H1 (cell line): ENCODE results near the gene DIDO1. TPM values are rescaled to one million over a fixed set of nuclear protein-coding genes. Genes with fewer than 3 reads are reported as not detected.

Experiments used
- CTCF ChIA-PET: fragments of 300-600 bp; sonication (Branson Sonifier 250); formaldehyde crosslinking; loops from one replicate; lab custom pipeline; 2021; ENCODE audit not compliant: partially characterized antibody; lab: Charles Lee
- POLR2A ChIA-PET: fragments of 300-600 bp; sonication (Branson Sonifier 250); formaldehyde crosslinking; loops from one replicate; lab custom pipeline; 2021; ENCODE audit warnings: inconsistent platforms; ENCODE audit not compliant: partially characterized antibody; lab: Charles Lee
- DNase-seq, 2 experiments: peaks; one replicate each; pipeline versions ENCODE4 v3.0.0 to v3.0.0-alpha.2; 2010 to 2022; ENCODE audit warnings: low spot score in 2 of 2, low read depth in 1 of 2, mixed read lengths in 1 of 2
- FAIRE-seq: peaks from 2 replicates; lab custom pipeline; 2011; peaks lifted over from hg19 to GRCh38; lab: Jason Lieb, UNC
- H2AFZ ChIP-seq: 2 replicates; pipeline ENCODE4 v1.8.1; 2012; ENCODE audit warnings: low read length, inconsistent platforms
- H2AK5ac ChIP-seq: 2 replicates; pipeline ENCODE4 v1.6.1; 2013; ENCODE audit warnings: low read depth, low read length
- H2BK120ac ChIP-seq: replicated peaks from 2 replicates; pipeline ENCODE3; 2013; ENCODE audit warnings: low read depth, low read length, inconsistent platforms
- H2BK12ac ChIP-seq: 2 replicates; pipeline ENCODE4 v1.6.1; 2013; ENCODE audit warnings: low read depth, low read length
- H2BK15ac ChIP-seq: 2 replicates; pipeline ENCODE4 v1.6.1; 2013; ENCODE audit warnings: low read length
- H2BK20ac ChIP-seq: 2 replicates; pipeline ENCODE4 v1.6.1; 2013; ENCODE audit warnings: low read length
- H2BK5ac ChIP-seq: 2 replicates; pipeline ENCODE4 v1.6.1; 2013; ENCODE audit warnings: low read depth, low read length
- H3K14ac ChIP-seq: 2 replicates; pipeline ENCODE4 v1.6.1; 2013; ENCODE audit warnings: inconsistent platforms; ENCODE audit not compliant: insufficient read length
- H3K18ac ChIP-seq: 2 replicates; pipeline ENCODE4 v1.6.1; 2013; ENCODE audit warnings: low read length; ENCODE audit errors: extremely low read depth
- H3K23ac ChIP-seq: 2 replicates; pipeline ENCODE4 v1.6.1; 2013; ENCODE audit warnings: inconsistent platforms; ENCODE audit not compliant: insufficient read length
- H3K23me2 ChIP-seq: 2 replicates; pipeline ENCODE4 v1.6.1; 2013; ENCODE audit warnings: low read depth, low read length
- H3K27ac ChIP-seq: 2 replicates; pipeline ENCODE4 v1.6.1; 2011; ENCODE audit warnings: low read depth, low read length, inconsistent platforms
- H3K27me3 ChIP-seq, 4 experiments: replicated peaks in 1 of 4; 1 replicate in 1 of 4; 2 replicates in 3 of 4; pipeline versions ENCODE4 v1.6.1 to v1.8.1; 2011 to 2013; ENCODE audit warnings: low read length in 3 of 4, mild to moderate bottlenecking in 3 of 4, inconsistent platforms in 2 of 4, mixed read lengths in 2 of 4, moderate library complexity in 1 of 4; ENCODE audit not compliant: control insufficient read depth in 3 of 4, insufficient read depth in 3 of 4; ENCODE audit errors: extremely low read depth in 1 of 4
- H3K36me3 ChIP-seq, 4 experiments: 2 replicates each; pipeline versions ENCODE4 v1.6.1 to v1.8.1; 2011 to 2013; ENCODE audit warnings: mild to moderate bottlenecking in 4 of 4, low read length in 3 of 4, moderate library complexity in 2 of 4, control low read depth in 1 of 4, inconsistent platforms in 1 of 4; ENCODE audit not compliant: insufficient read depth in 4 of 4, control insufficient read depth in 2 of 4
- H3K4ac ChIP-seq: replicated peaks from 2 replicates; pipeline ENCODE3; 2013; ENCODE audit warnings: low read length, low read depth, mixed read lengths, inconsistent platforms; ENCODE audit not compliant: insufficient read length
- H3K4me1 ChIP-seq, 4 experiments: replicated peaks in 1 of 4; 1 replicate in 1 of 4; 2 replicates in 3 of 4; pipeline versions ENCODE4 v1.6.1 to v1.8.1; 2011 to 2013; ENCODE audit warnings: low read length in 3 of 4, inconsistent platforms in 2 of 4, mixed read lengths in 1 of 4; ENCODE audit not compliant: insufficient read depth in 4 of 4, control insufficient read depth in 3 of 4
- H3K4me2 ChIP-seq, 2 experiments: 2 replicates each; pipeline versions ENCODE4 v1.6.1 to v1.8.1; 2011 to 2013; ENCODE audit warnings: low read depth in 2 of 2, low read length in 2 of 2, control low read depth in 1 of 2, inconsistent platforms in 1 of 2, mild to moderate bottlenecking in 1 of 2; ENCODE audit not compliant: insufficient read depth in 1 of 2
- H3K4me3 ChIP-seq, 4 experiments: fragments of 200-600, 300-600 bp in 1 of 4; sonication (generic), shearing (Covaris generic), sonication (Bioruptor Twin) in 1 of 4; 2 replicates each; pipeline versions ENCODE4 v1.5.1 to v1.8.1; 2011 to 2016; ENCODE audit warnings: low read length in 4 of 4, low read depth in 3 of 4, control low read depth in 2 of 4, inconsistent platforms in 2 of 4, mild to moderate bottlenecking in 2 of 4, mixed read lengths in 1 of 4, moderate library complexity in 1 of 4; ENCODE audit not compliant: insufficient read depth in 2 of 4; ENCODE audit errors: extremely low read depth in 1 of 4
- H3K56ac ChIP-seq: replicated peaks from 2 replicates; pipeline ENCODE3; 2013; ENCODE audit warnings: low read depth, mild to moderate bottlenecking, mixed read lengths, low read length, inconsistent platforms; ENCODE audit not compliant: insufficient read length
- H3K79me1 ChIP-seq: 2 replicates; pipeline ENCODE4 v1.6.1; 2013; ENCODE audit warnings: low read depth, low read length, control low read depth
- H3K79me2 ChIP-seq, 2 experiments: 2 replicates each; pipeline versions ENCODE4 v1.6.1 to v1.8.1; 2012 to 2013; ENCODE audit warnings: low read length in 2 of 2, mild to moderate bottlenecking in 2 of 2, inconsistent platforms in 1 of 2; ENCODE audit not compliant: insufficient read depth in 2 of 2, control insufficient read depth in 1 of 2
- H3K9ac ChIP-seq, 4 experiments: replicated peaks in 1 of 4; 1 replicate in 1 of 4; 2 replicates in 3 of 4; pipeline versions ENCODE4 v1.6.1 to v1.8.1; 2011 to 2013; ENCODE audit warnings: low read depth in 3 of 4, low read length in 3 of 4, control low read depth in 2 of 4, mild to moderate bottlenecking in 2 of 4, moderate library complexity in 2 of 4, inconsistent platforms in 1 of 4; ENCODE audit errors: extremely low read depth in 1 of 4
- H3K9me3 ChIP-seq, 2 experiments: 2 replicates each; pipeline versions ENCODE4 v1.6.1 to v1.8.1; 2012 to 2013; ENCODE audit warnings: mild to moderate bottlenecking in 2 of 2, moderate library complexity in 2 of 2, control low read depth in 1 of 2, inconsistent platforms in 1 of 2, low read depth in 1 of 2, low read length in 1 of 2, mixed read lengths in 1 of 2; ENCODE audit not compliant: insufficient read depth in 2 of 2
- H4K20me1 ChIP-seq, 2 experiments: replicated peaks in 1 of 2; 2 replicates each; pipeline versions ENCODE3 to v1.8.1; 2011 to 2013; ENCODE audit warnings: inconsistent platforms in 2 of 2, low read length in 2 of 2, mild to moderate bottlenecking in 1 of 2; ENCODE audit not compliant: insufficient read depth in 2 of 2, control insufficient read depth in 1 of 2
- H4K5ac ChIP-seq: 2 replicates; pipeline ENCODE4 v1.6.1; 2013; ENCODE audit warnings: low read length, low read depth, mixed read lengths, inconsistent platforms; ENCODE audit not compliant: insufficient read length
- H4K8ac ChIP-seq: 2 replicates; pipeline ENCODE4 v1.8.0; 2013; ENCODE audit warnings: mild to moderate bottlenecking, moderate library complexity, low read length, inconsistent platforms; ENCODE audit not compliant: insufficient read depth; ENCODE audit errors: extremely low read depth
- H4K91ac ChIP-seq: replicated peaks from 2 replicates; pipeline ENCODE3; 2013; ENCODE audit warnings: low read length, mixed read lengths, inconsistent platforms; ENCODE audit not compliant: insufficient read length
- ATF2 ChIP-seq: IDR thresholded peaks from 2 replicates; pipeline ENCODE4 v1.6.1; 2012; ENCODE audit warnings: low read length, inconsistent platforms
- EGR1 ChIP-seq: IDR thresholded peaks from 2 replicates; pipeline ENCODE4 v1.6.1; 2011; ENCODE audit warnings: low read depth, low read length, borderline replicate concordance
- EP300 ChIP-seq, 2 experiments: IDR thresholded peaks; 1 replicate in 1 of 2; 2 replicates in 1 of 2; pipeline ENCODE4 v1.6.1; 2011 to 2012; ENCODE audit warnings: low read depth in 2 of 2, low read length in 2 of 2, mild to moderate bottlenecking in 2 of 2, borderline replicate concordance in 1 of 2, inconsistent platforms in 1 of 2, moderate library complexity in 1 of 2
- HDAC2 ChIP-seq, 2 experiments: fragments of 300-600 bp in 1 of 2; sonication (generic) in 1 of 2; IDR thresholded peaks; 2 replicates each; pipeline ENCODE4 v1.6.1; 2011 to 2012; ENCODE audit warnings: low read depth in 2 of 2, low read length in 2 of 2, mild to moderate bottlenecking in 2 of 2, moderate library complexity in 2 of 2, borderline replicate concordance in 1 of 2, inconsistent platforms in 1 of 2
- JUN ChIP-seq: IDR thresholded peaks from 2 replicates; pipeline ENCODE4 v1.6.1; 2011; ENCODE audit warnings: low read depth, mild to moderate bottlenecking, improper control_type of control experiment, low read length
- JUND ChIP-seq: IDR thresholded peaks from 2 replicates; pipeline ENCODE4 v1.6.1; 2011; ENCODE audit warnings: mild to moderate bottlenecking, improper control_type of control experiment, low read length
- KDM1A ChIP-seq: fragments of 200-600, 300-600 bp; sonication (generic); IDR thresholded peaks from 2 replicates; pipeline ENCODE4 v1.7.1; 2016; ENCODE audit warnings: mild to moderate bottlenecking, low read length, borderline replicate concordance
- POLR2AphosphoS5 ChIP-seq: IDR thresholded peaks from 2 replicates; pipeline ENCODE4 v1.6.1; 2011; ENCODE audit warnings: low read depth, low read length
- RFX5 ChIP-seq: IDR thresholded peaks from 2 replicates; pipeline ENCODE4 v1.6.1; 2011; ENCODE audit warnings: low read depth, low read length, improper control_type of control experiment, borderline replicate concordance
- SIRT6 ChIP-seq: IDR thresholded peaks from one replicate; pipeline ENCODE4 v1.7.1; 2012; ENCODE audit warnings: low read length, inconsistent platforms
- SUZ12 ChIP-seq: fragments of 200-600 bp; sonication (generic); IDR thresholded peaks from 2 replicates; pipeline ENCODE4 v1.6.1; 2012; ENCODE audit warnings: mild to moderate bottlenecking, inconsistent platforms, low read length, moderate library complexity, mixed read lengths
- TEAD4 ChIP-seq: IDR thresholded peaks from 2 replicates; pipeline ENCODE4 v1.6.1; 2012; ENCODE audit warnings: low read depth, low read length, inconsistent platforms, mixed read lengths
- WGBS, 2 experiments: shearing (Covaris generic) in 1 of 2; methylation state at CpG; one replicate each; pipeline versions ENCODE4 v1.1.6 to v1.1.7; 2013 to 2015; ENCODE audit warnings: low lambda C conversion rate in 2 of 2, mixed read lengths in 2 of 2, inconsistent platforms in 1 of 2, low coverage in 1 of 2, missing lambda C conversion rate in 1 of 2; ENCODE audit not compliant: insufficient replicate concordance in 2 of 2, insufficient coverage in 1 of 2, insufficient read length in 1 of 2; ENCODE audit errors: extremely low coverage in 1 of 2, missing lambda C conversion rate in 1 of 2; 5-methylcytosine and 5-hydroxymethylcytosine counted together
- polyA plus RNA-seq, 7 experiments: library from polyadenylated mRNA; depleted of rRNA in 3 of 7; stranded (reverse) in 5 of 7; unstranded in 2 of 7; fragments of >200 nt in 5 of 7; fragments of 200-250 nt in 2 of 7; gene quantifications; 1 replicate in 5 of 7; 2 replicates in 1 of 7; 4 replicates in 1 of 7; pipeline versions ENCODE4 v1.2.1 to v1.2.3, GENCODE V29; 2011 to 2013; ENCODE audit warnings: missing spikeins in 2 of 7, mixed read lengths in 2 of 7
- total RNA-seq: library from RNA; stranded (reverse); fragmentation: NEBNext Ultra II Directional; extraction: Animal tissue kit (Norgen Biotek cat#: 25700); gene quantifications from 2 replicates; pipeline ENCODE4 v1.2.1, GENCODE V29; 2021

The DIDO1 gene
- total and polyA plus RNA-seq, 2 of the 8 experiments (the other 6 are each of a cell fraction or from before 2014, with no cell fraction given), result 53.6 to 82.8 TPM

- FAIRE-seq, result no peak
- TF ChIP-seq RFX5 (no peak), EP300 (IDR thresholded peaks at IDR 0.05; ENCODE audit: borderline replicate concordance in 1 of 2, low read depth in 2 of 2, low read length in 2 of 2) (no peak), JUN (no peak), HDAC2 (IDR thresholded peaks at IDR 0.05; ENCODE audit: borderline replicate concordance in 1 of 2, low read depth in 2 of 2, low read length in 2 of 2) (no peak), POLR2AphosphoS5 (no peak), SUZ12 (no peak), SIRT6 (no peak), EGR1 (no peak), ATF2 (no peak), TEAD4 (no peak), KDM1A (no peak), JUND (no peak)
- no peak overlapping the region for H2AK5ac ChIP-seq
Measured at GRCh38 chr20:62872862-62873261, 53.4 kb downstream of the DIDO1 start.

More at GRCh38 chr20:62872862-62873261, 53.4 kb downstream of the DIDO1 start:
- Histone ChIP-seq H3K27me3 (no peaks in the 10 kb centered on the region), H3K36me3 (no peaks in the 10 kb centered on the region), H3K4me3 (no peak overlapping the region), H4K5ac (no peak overlapping the region), H2BK12ac (no peak overlapping the region), H3K23me2 (no peaks in the 10 kb centered on the region), H2BK15ac (no peak overlapping the region; the same call in 1 of the 2 replicates), H2BK120ac (no peak overlapping the region), H3K14ac (no peak overlapping the region), H2AFZ (no peak overlapping the region), H3K27ac (no peak overlapping the region), H2BK20ac (no peak overlapping the region), H3K23ac (no peak overlapping the region), H3K4ac (no peak overlapping the region), H4K8ac (no peak overlapping the region), H3K9ac (no peak overlapping the region), H3K56ac (no peak overlapping the region), H3K79me1 (no peaks in the 10 kb centered on the region), H3K9me3 (no peaks in the 10 kb centered on the region; a peak in 1 of 4 replicates), H4K91ac (no peak overlapping the region), H3K18ac (no peak overlapping the region), H2BK5ac (no peak overlapping the region), H4K20me1 (peaks cover 0 to 2% of the 10 kb centered on the region in 2 experiments), H3K4me2 (no peak overlapping the region), H3K4me1 (peaks cover 0 to 3% (median 0%) of the 10 kb centered on the region in 4 experiments; a peak in 1 of 7 replicates), H3K79me2 (no peaks in the 10 kb centered on the region)
- no peak for DNase-seq
- WGBS, 2 experiments, result 89% methylated on average over 6 of the region's 6 CpGs; no CpG with 5 or more reads in 1 of the 2 experiments
- ChIA-PET POLR2A (interaction anchor here (1.0 to 1.2 kb wide), 2 partner anchors 11 to 55 kb away, joined by 3 to 4 read pairs; partner anchors contain the start of gene TCFL5), CTCF (interaction anchor here (0.8 to 4.9 kb wide), 7 partner anchors 18 to 147 kb away, joined by 3 to 31 read pairs (median 4); no protein-coding TSS in a partner anchor)
